Calu3 (cell line): ENCODE results near the gene CRYGN. TPM values are rescaled to one million over a fixed set of nuclear protein-coding genes. Genes with fewer than 3 reads are reported as not detected.

Experiments used
- BruUV-seq: library from RNA; stranded (reverse); fragments of 400-500 nt; replicated peaks from 2 replicates; lab custom pipeline; 2021; lab: Mats Ljungman, UMichigan
- CTCF ChIA-PET: fragments of 300-600 bp; sonication (Branson Sonifier 250); formaldehyde crosslinking; loops from one replicate; lab custom pipeline; 2022; ENCODE audit warnings: antibody characterized with exemption; lab: Charles Lee
- DNase-seq: peaks from one replicate; pipeline ENCODE4 v3.0.0; 2022
- H3K27ac Mint-ChIP-seq: one replicate; pipeline ENCODE4 v1.8.0; 2022; ENCODE audit warnings: mixed read lengths; ENCODE audit not compliant: unreplicated experiment
- H3K27me3 Mint-ChIP-seq: one replicate; pipeline ENCODE4 v1.8.0; 2022; ENCODE audit warnings: mixed read lengths; ENCODE audit not compliant: unreplicated experiment
- H3K36me3 Mint-ChIP-seq: one replicate; pipeline ENCODE4 v1.8.0; 2022; ENCODE audit warnings: mild to moderate bottlenecking, moderate library complexity, mixed read lengths; ENCODE audit not compliant: insufficient read depth, unreplicated experiment
- H3K4me1 Mint-ChIP-seq: one replicate; pipeline ENCODE4 v1.8.0; 2022; ENCODE audit warnings: mild to moderate bottlenecking, low read depth, mixed read lengths; ENCODE audit not compliant: unreplicated experiment
- H3K4me3 Mint-ChIP-seq: one replicate; pipeline ENCODE4 v1.8.0; 2022; ENCODE audit warnings: mild to moderate bottlenecking, low read depth, moderate library complexity, mixed read lengths; ENCODE audit not compliant: unreplicated experiment
- H3K9me3 Mint-ChIP-seq: one replicate; pipeline ENCODE4 v1.8.0; 2022; ENCODE audit warnings: low read depth, mixed read lengths; ENCODE audit not compliant: unreplicated experiment
- CTCF ChIP-seq: fragments of 200-600 bp; IDR thresholded peaks from one replicate; pipeline ENCODE4 v1.8.0; 2022; ENCODE audit warnings: antibody characterized with exemption; ENCODE audit not compliant: unreplicated experiment
- intact Hi-C: fragments of 100-400 bp; cut with micrococcal nuclease; formaldehyde crosslinking; loops from one replicate; pipeline ENCODE4 v1.10.0; 2022; ENCODE audit not compliant: unreplicated experiment
- total RNA-seq: library from RNA; stranded (reverse); gene quantifications from 2 replicates; pipeline ENCODE4 v1.2.3, GENCODE V29; 2022

CRYGN gene
- total RNA-seq, 1 experiment from 2014 or later = not detected

GRCh38 chr7:151426441-151426903 lies 13.5 kb downstream of the CRYGN start:
- BruUV-seq = no TSS peak
- no peak for TF ChIP-seq CTCF
- peak; percentile 46 for DNase-seq
- no peak overlapping the region for H3K27ac Mint-ChIP-seq
- peaks cover 9% of the 10 kb centered on the region for H3K9me3 Mint-ChIP-seq
- CTCF ChIA-PET = interaction anchor here (1.1 kb wide), 1 partner anchor 33 kb away, joined by 3 read pairs; no protein-coding TSS in a partner anchor
- H3K4me1 Mint-ChIP-seq = peaks cover 17% of the 10 kb centered on the region
- H3K4me3 Mint-ChIP-seq = peak overlapping the region; percentile 3
- peaks cover 11% of the 10 kb centered on the region for H3K27me3 Mint-ChIP-seq
- intact Hi-C loops = no loop called here
- H3K36me3 Mint-ChIP-seq = peaks cover 7% of the 10 kb centered on the region

- TF ChIP-seq CTCF = no peak
- no TSS peak for BruUV-seq
- no peak overlapping the region for H3K27ac Mint-ChIP-seq
- peaks cover 7% of the 10 kb centered on the region for H3K36me3 Mint-ChIP-seq
- H3K27me3 Mint-ChIP-seq = peaks cover 16% of the 10 kb centered on the region
- H3K9me3 Mint-ChIP-seq = peaks cover 9% of the 10 kb centered on the region
- peaks cover 17% of the 10 kb centered on the region for H3K4me1 Mint-ChIP-seq
- intact Hi-C loops = no loop called here
- CTCF ChIA-PET = interaction anchor here (1.1 kb wide), 1 partner anchor 34 kb away, joined by 3 read pairs; no protein-coding TSS in a partner anchor
- no peak for DNase-seq
- no peak overlapping the region for H3K4me3 Mint-ChIP-seq
Measured at GRCh38 chr7:151425670-151426440, 14.1 kb downstream of the CRYGN start.

GRCh38 chr7:151424799-151425198 lies 15.1 kb downstream of the CRYGN start:
- CTCF ChIA-PET = no interaction called here
- Mint-ChIP-seq H3K27me3 (peaks cover 26% of the 10 kb centered on the region), H3K4me1 (peaks cover 17% of the 10 kb centered on the region)

GRCh38 chr7:151423936-151424335 lies 16.0 kb downstream of the CRYGN start:
- CTCF ChIA-PET = no interaction called here
- no peak overlapping the region for H3K27ac Mint-ChIP-seq
- H3K9me3 Mint-ChIP-seq = peaks cover 9% of the 10 kb centered on the region
- H3K4me1 Mint-ChIP-seq = peaks cover 17% of the 10 kb centered on the region
- no peak overlapping the region for H3K4me3 Mint-ChIP-seq
- peaks cover 7% of the 10 kb centered on the region for H3K36me3 Mint-ChIP-seq
- TF ChIP-seq CTCF = no peak
- peaks cover 26% of the 10 kb centered on the region for H3K27me3 Mint-ChIP-seq
- intact Hi-C loops = no loop called here
- no peak for DNase-seq
- no TSS peak for BruUV-seq

More at GRCh38 chr7:151424799-151425198, 15.1 kb downstream of the CRYGN start:
- Mint-ChIP-seq H3K4me3 (no peak overlapping the region), H3K36me3 (peaks cover 7% of the 10 kb centered on the region), H3K9me3 (peaks cover 9% of the 10 kb centered on the region), H3K27ac (no peak overlapping the region)
- intact Hi-C loops = no loop called here
- BruUV-seq = no TSS peak
- no peak for TF ChIP-seq CTCF
- DNase-seq = no peak
